ENCODE measurements around the gene RAB30.

The RAB30 gene

GRCh38 chr11:83068568-83068967 is 3.1 kb downstream of the RAB30 start:
- TF ChIP-seq EZH2phosphoT487 (IDR thresholded peaks at IDR 0.05; ENCODE audit: borderline replicate concordance, low read length): no peak
- TF ChIP-seq CTCF (IDR thresholded peaks at IDR 0.05; ENCODE audit: low read depth, low read length, poor library complexity, severe bottlenecking): no peak

GRCh38 chr11:83064011-83064410 is 7.7 kb downstream of the RAB30 start:
- Histone ChIP-seq H3K36me3 (ENCODE audit: control insufficient read depth, low read length) (peaks cover 78% of the 10 kb centered on the region), H3K4me2 (ENCODE audit: low read length) (peak overlapping the region; percentile 93), H3K4me3 (ENCODE audit: low read length) (peak overlapping the region; percentile 80), H4K20me1 (ENCODE audit: control insufficient read depth, insufficient read depth, low read depth, low read length) (no peaks in the 10 kb centered on the region), H3F3A (ENCODE audit: control insufficient read depth, insufficient read depth) (peaks cover 57% of the 10 kb centered on the region), H3K27me3 (ENCODE audit: control insufficient read depth, low read length) (no peaks in the 10 kb centered on the region), H3K9me2 (replicated peaks; ENCODE audit: control insufficient read depth, low read length) (no peaks in the 10 kb centered on the region), H3K9me3 (ENCODE audit: control insufficient read depth, insufficient read depth, low read length) (peaks cover 11% of the 10 kb centered on the region), H3K79me2 (ENCODE audit: control insufficient read depth, low read length) (peaks cover 84% of the 10 kb centered on the region), H3K4me1 (ENCODE audit: control insufficient read depth, low read length) (peaks cover 99% of the 10 kb centered on the region), H3K27ac (ENCODE audit: low read depth, low read length) (peak overlapping the region; percentile 99)
- TF ChIP-seq CTCF (IDR thresholded peaks at IDR 0.05; ENCODE audit: low read depth, low read length, poor library complexity, severe bottlenecking): no peak
- no peak for TF ChIP-seq EZH2phosphoT487 (IDR thresholded peaks at IDR 0.05; ENCODE audit: borderline replicate concordance, low read length)

More at GRCh38 chr11:83068568-83068967, 3.1 kb downstream of the RAB30 start:
- Histone ChIP-seq H3K9me3 (ENCODE audit: control insufficient read depth, insufficient read depth, low read length) (no peaks in the 10 kb centered on the region), H3K4me3 (ENCODE audit: low read length) (peak overlapping the region; percentile 80), H3K4me2 (ENCODE audit: low read length) (peak overlapping the region; percentile 93), H3F3A (ENCODE audit: control insufficient read depth, insufficient read depth) (peaks cover 38% of the 10 kb centered on the region), H3K9me2 (replicated peaks; ENCODE audit: control insufficient read depth, low read length) (no peaks in the 10 kb centered on the region), H4K20me1 (ENCODE audit: control insufficient read depth, insufficient read depth, low read depth, low read length) (no peaks in the 10 kb centered on the region), H3K27ac (ENCODE audit: low read depth, low read length) (peak overlapping the region; percentile 99), H3K79me2 (ENCODE audit: control insufficient read depth, low read length) (peaks cover 94% of the 10 kb centered on the region), H3K4me1 (ENCODE audit: control insufficient read depth, low read length) (peaks cover 69% of the 10 kb centered on the region), H3K36me3 (ENCODE audit: control insufficient read depth, low read length) (peaks cover 82% of the 10 kb centered on the region), H3K27me3 (ENCODE audit: control insufficient read depth, low read length) (no peaks in the 10 kb centered on the region)

GRCh38 chr11:83063073-83063754 is 8.5 kb downstream of the RAB30 start:
- Histone ChIP-seq H3K27ac (ENCODE audit: low read depth, low read length) (peak overlapping the region; percentile 99), H3K4me2 (ENCODE audit: low read length) (peak overlapping the region; percentile 93), H3K4me3 (ENCODE audit: low read length) (peak overlapping the region; percentile 80), H3K9me3 (ENCODE audit: control insufficient read depth, insufficient read depth, low read length) (peaks cover 11% of the 10 kb centered on the region), H3K4me1 (ENCODE audit: control insufficient read depth, low read length) (peaks cover 99% of the 10 kb centered on the region), H3K36me3 (ENCODE audit: control insufficient read depth, low read length) (peaks cover 77% of the 10 kb centered on the region), H3K27me3 (ENCODE audit: control insufficient read depth, low read length) (no peaks in the 10 kb centered on the region), H3F3A (ENCODE audit: control insufficient read depth, insufficient read depth) (peaks cover 59% of the 10 kb centered on the region), H3K9me2 (replicated peaks; ENCODE audit: control insufficient read depth, low read length) (no peaks in the 10 kb centered on the region), H3K79me2 (ENCODE audit: control insufficient read depth, low read length) (peaks cover 84% of the 10 kb centered on the region), H4K20me1 (ENCODE audit: control insufficient read depth, insufficient read depth, low read depth, low read length) (no peaks in the 10 kb centered on the region)
- no peak for TF ChIP-seq EZH2phosphoT487 (IDR thresholded peaks at IDR 0.05; ENCODE audit: borderline replicate concordance, low read length)
- no peak for TF ChIP-seq CTCF (IDR thresholded peaks at IDR 0.05; ENCODE audit: low read depth, low read length, poor library complexity, severe bottlenecking)

Measured in DOHH2 (cell line).